ENCODE data around the gene SERPINB12.

The SERPINB12 gene

DNA sequence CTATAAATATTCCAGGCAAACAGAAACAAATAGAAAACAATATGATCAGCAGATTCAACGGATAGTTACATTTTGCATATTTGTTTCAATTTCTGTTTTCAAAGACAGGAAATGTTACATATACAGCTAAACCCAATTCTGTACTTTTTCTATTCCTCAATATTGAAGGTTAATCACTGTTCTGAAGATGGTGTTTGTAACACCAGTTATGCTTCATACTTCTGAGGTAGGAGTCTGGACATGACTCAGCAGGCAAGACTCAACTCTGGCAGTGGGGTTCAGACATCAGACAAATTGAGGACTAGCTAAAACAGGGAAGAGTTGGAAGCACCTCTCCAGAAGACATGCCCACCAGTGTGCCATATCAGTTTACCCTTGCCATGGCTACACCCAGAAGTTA is 61.6 kb downstream of the SERPINB12 start:
- no peak for DNase-seq (ENCODE audit: low read depth)

DNA sequence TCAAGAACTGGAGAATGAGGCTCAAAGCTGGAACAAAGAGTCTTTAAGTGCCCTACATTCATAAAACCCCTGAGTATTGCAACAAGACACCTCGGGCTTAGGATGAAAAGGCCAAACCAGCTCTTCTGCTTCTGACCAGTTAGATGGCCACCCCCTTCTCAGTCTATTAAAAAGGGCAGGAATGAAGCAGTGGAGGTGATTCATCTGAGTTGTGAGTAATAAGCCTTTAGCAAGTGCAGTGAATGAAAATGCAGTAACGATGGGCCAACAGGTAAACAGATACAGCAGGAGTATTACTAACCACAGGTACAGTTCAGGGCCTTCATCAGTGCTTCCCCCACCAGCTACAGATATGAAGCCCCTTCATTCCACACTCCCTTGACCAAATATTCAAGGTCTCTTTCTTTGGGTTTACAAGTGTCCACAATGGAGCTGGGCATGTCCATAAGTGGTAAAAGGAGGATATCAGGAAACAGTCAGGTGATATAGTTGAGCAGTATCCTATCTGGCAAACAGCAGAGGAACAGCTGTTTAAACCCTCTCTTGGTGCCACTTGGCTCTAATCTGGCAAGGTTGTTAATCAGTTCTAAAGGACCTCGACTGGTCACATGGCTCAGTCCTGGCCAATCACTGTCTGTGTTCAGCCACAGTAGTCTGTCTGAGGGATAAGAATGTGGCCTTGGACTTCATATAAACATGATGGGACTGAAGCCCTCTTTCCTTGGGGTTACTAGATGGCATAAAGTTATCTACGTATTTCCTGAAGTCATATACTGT is 62.8 kb downstream of the SERPINB12 start:
- DNase-seq (ENCODE audit: low read depth): no peak

DNA sequence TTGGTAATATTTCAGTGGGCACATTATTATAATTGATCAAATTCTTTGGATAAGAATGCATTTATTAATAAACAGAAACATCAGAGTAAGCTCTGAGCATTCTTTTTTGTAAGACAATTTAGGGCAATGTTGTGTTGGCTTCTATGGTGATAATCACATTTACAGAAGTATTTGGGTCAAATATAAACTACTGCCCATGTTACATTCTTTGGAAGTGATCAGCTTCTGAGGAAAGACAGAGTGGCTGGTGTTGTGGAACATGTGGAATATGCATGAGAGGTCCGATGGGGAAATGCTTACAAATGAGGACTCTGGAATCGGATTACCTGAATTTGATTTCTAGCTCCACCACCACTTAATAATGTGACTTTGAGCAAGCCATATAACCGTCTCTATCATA is 64.4 kb downstream of the SERPINB12 start:
- no peak for DNase-seq (ENCODE audit: low read depth)

DNA sequence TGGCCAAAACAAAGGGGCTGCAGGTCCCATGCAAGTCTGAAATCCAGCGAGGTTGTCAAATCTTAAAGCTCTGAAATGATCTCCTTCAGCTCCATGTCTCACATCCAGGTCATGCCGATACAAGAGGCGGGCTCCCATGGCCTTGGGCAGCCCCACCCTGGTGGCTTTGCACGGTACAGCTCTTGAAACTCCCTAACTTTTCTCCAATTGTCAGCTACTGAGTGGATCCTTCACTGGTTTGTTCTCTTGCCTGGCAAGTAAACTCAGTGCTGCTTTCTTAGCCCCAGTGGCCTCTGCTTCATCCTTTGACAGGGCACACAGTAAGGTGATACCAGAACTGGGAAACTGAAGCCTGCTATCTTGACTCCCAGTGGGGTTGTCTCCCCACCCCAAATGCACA is 71.3 kb downstream of the SERPINB12 start:
- DNase-seq (ENCODE audit: low read depth): no peak

DNA sequence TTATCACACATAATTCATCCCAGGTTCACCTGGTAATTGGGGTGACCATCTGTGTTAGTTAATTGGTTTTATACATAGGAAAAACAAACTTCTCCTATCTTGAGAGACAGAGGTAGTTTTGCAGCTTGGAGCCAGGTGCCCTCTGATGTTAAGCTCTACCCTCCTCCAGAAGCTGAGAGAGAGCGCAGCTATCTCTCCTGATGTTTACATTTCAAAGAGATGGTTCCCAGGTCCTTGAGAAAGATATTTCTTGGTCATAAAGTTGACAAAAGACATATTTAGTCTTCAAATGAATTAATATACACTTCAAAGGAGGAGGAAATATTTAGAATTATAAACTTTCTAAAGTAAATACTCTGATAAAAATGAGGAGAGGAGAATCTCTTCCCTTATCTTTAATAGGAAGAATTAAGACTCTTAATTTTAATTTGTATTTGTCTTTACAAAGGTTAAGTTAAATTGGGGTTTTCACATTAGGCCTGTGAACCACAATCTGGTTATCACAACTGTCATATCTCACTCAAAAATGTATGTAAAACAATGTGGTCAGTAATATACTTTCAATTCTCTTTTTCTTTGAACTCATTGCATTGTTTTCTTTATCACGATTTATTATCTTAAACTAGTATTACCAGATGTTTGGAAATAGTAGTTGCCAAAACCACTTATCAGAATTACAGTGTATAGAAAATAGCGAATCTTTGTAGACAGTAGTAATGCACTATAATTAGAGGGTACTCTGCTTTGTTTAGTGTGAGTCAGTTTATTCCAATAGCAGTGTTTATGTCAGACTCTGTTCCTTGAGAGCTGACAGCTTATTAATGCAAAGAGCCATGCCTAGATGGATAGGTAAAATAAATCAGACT is 75.1 kb downstream of the SERPINB12 start:
- DNase-seq (ENCODE audit: low read depth): no peak

DNA sequence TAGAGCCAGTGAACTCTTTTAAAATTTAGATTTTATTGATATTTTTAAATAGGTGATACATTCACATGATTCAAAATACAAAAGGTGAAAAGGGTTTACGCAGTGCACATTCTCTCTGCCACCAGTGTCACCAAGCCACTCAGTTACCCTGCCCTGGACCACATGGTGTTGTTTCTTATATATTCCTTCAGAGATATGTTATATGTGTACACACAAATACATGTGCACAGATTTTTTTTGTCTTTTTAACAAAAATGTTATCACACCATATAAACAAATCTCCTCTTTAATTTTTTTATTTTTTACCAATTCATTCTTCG is 75.7 kb downstream of the SERPINB12 start:
- DNase-seq (ENCODE audit: low read depth): no peak
